Endothelial cell of umbilical vein (primary cell): ENCODE data around the gene ROPN1. TPM values are rescaled to one million over a fixed set of nuclear protein-coding genes. Genes with fewer than 3 reads are reported as not detected.
"Not testable (repeated sequence)": the region's sequence is repeated elsewhere in the genome, so short reads cannot be mapped to it uniquely, and the experiment has no call there.

Experiments
- BruUV-seq: library from RNA; stranded (reverse); fragments of 400-500 nt; replicated peaks from 2 replicates; lab custom pipeline; 2021; lab: Mats Ljungman, UMichigan
- CTCF ChIA-PET: fragments of 300-600, 350-600 bp; sonication (Branson Sonifier 250); formaldehyde crosslinking; loops from one replicate; lab custom pipeline; 2021; ENCODE audit warnings: antibody characterized with exemption, inconsistent platforms; lab: Charles Lee
- POLR2A ChIA-PET: fragments of 300-600, 350-600 bp; sonication (Branson Sonifier 250); formaldehyde crosslinking; loops from one replicate; lab custom pipeline; 2021; ENCODE audit warnings: antibody characterized with exemption, inconsistent platforms; lab: Charles Lee
- DNase-seq: peaks from one replicate; pipeline ENCODE4 v3.0.0-alpha.2; 2011; ENCODE audit warnings: low read depth, low spot score
- FAIRE-seq: peaks from 2 replicates; lab custom pipeline; 2011; peaks lifted over from hg19 to GRCh38; lab: Jason Lieb, UNC
- H2AFZ ChIP-seq: 2 replicates; pipeline ENCODE4 v1.6.0; 2012; ENCODE audit warnings: low read depth, low read length, control low read depth, inconsistent platforms
- H3K27ac ChIP-seq: 2 replicates; pipeline ENCODE4 v1.5.1; 2011; ENCODE audit warnings: low read depth, mild to moderate bottlenecking, control low read depth, low read length, moderate library complexity; ENCODE audit not compliant: insufficient read depth
- H3K27me3 ChIP-seq, 2 experiments: 2 replicates each; pipeline versions ENCODE4 v1.6.0 to v1.6.1; 2011; ENCODE audit warnings: low read length in 2 of 2, mixed read lengths in 1 of 2; ENCODE audit not compliant: control insufficient read depth in 2 of 2, insufficient read depth in 2 of 2
- H3K36me3 ChIP-seq, 2 experiments: 2 replicates in 1 of 2; 3 replicates in 1 of 2; pipeline ENCODE4 v1.5.1; 2011; ENCODE audit warnings: low read length in 2 of 2, mild to moderate bottlenecking in 1 of 2, moderate library complexity in 1 of 2; ENCODE audit not compliant: control insufficient read depth in 2 of 2, insufficient read depth in 2 of 2; ENCODE audit errors: extremely low read depth in 1 of 2
- H3K4me1 ChIP-seq: 3 replicates; pipeline ENCODE4 v1.5.1; 2011; ENCODE audit warnings: mild to moderate bottlenecking, low read length; ENCODE audit not compliant: control insufficient read depth, insufficient read depth; ENCODE audit errors: extremely low read depth
- H3K4me2 ChIP-seq: 2 replicates; pipeline ENCODE4 v1.6.1; 2011; ENCODE audit warnings: low read length, control low read depth, mixed read lengths; ENCODE audit not compliant: insufficient read depth
- H3K4me3 ChIP-seq, 3 experiments: fragments of 200-600 bp in 1 of 3; sonication (generic), shearing (Covaris generic) in 1 of 3; replicated peaks in 1 of 3; 2 replicates each; pipeline ENCODE4 v1.5.1; 2011 to 2016; ENCODE audit warnings: control low read depth in 3 of 3, low read length in 3 of 3, mild to moderate bottlenecking in 2 of 3, inconsistent platforms in 1 of 3, low read depth in 1 of 3, moderate library complexity in 1 of 3; ENCODE audit not compliant: insufficient read depth in 1 of 3
- H3K79me2 ChIP-seq: 2 replicates; pipeline ENCODE4 v1.6.0; 2012; ENCODE audit warnings: low read length, inconsistent platforms; ENCODE audit not compliant: control insufficient read depth, insufficient read depth
- H3K9ac ChIP-seq: replicated peaks from 2 replicates; pipeline ENCODE3; 2011; ENCODE audit warnings: low read length, control low read depth; ENCODE audit not compliant: insufficient read depth; ENCODE audit errors: extremely low read depth
- H3K9me1 ChIP-seq: replicated peaks from 3 replicates; pipeline ENCODE4 v1.6.0; 2011; ENCODE audit warnings: mild to moderate bottlenecking, low read length; ENCODE audit not compliant: control insufficient read depth, insufficient read depth; ENCODE audit errors: extremely low read depth
- H3K9me3 ChIP-seq: replicated peaks from 2 replicates; pipeline ENCODE4 v1.5.1; 2012; ENCODE audit warnings: low read length, inconsistent platforms; ENCODE audit not compliant: control insufficient read depth, insufficient read depth
- H4K20me1 ChIP-seq: replicated peaks from 2 replicates; pipeline ENCODE3; 2011; ENCODE audit warnings: mild to moderate bottlenecking, low read length; ENCODE audit not compliant: control insufficient read depth, insufficient read depth; ENCODE audit errors: extremely low read depth
- FOS ChIP-seq: IDR thresholded peaks from 2 replicates; pipeline ENCODE4 v1.6.1; 2011; ENCODE audit warnings: mild to moderate bottlenecking, low read length, moderate library complexity, borderline replicate concordance; ENCODE audit not compliant: insufficient read depth
- JUN ChIP-seq: IDR thresholded peaks from 2 replicates; pipeline ENCODE4 v1.6.1; 2011; ENCODE audit warnings: borderline replicate concordance, low read depth; ENCODE audit not compliant: insufficient read length, insufficient read depth
- MYC ChIP-seq: IDR thresholded peaks from one replicate; pipeline ENCODE4 v1.6.1; 2011; ENCODE audit warnings: mild to moderate bottlenecking, low read depth, low read length
- dilution Hi-C: fragments of 300-500 bp; cut with MboI; formaldehyde crosslinking; loops from one replicate; pipeline ENCODE4 v1.15.0; 2019; ENCODE audit warnings: low sequenced_read_pairs; ENCODE audit not compliant: extremely low pct_ligation_motif_present
- intact Hi-C: fragments of 100-400 bp; cut with micrococcal nuclease; formaldehyde crosslinking; loops from one replicate; pipeline ENCODE4 v1.10.0; 2022
- polyA plus RNA-seq, 4 experiments: library from polyadenylated mRNA; depleted of rRNA in 3 of 4; stranded (reverse) in 3 of 4; unstranded in 1 of 4; fragments of >200 nt; gene quantifications; 2 replicates each; pipeline versions ENCODE4 v1.2.1 to v1.2.3, GENCODE V29; 2011 to 2012; ENCODE audit warnings: missing spikeins in 1 of 4
- total RNA-seq: library from RNA; stranded (reverse); gene quantifications from 2 replicates; pipeline ENCODE4 v1.2.3, GENCODE V29; 2021

Gene ROPN1
- total and polyA plus RNA-seq, 2 donors (not counting 3 experiments of a cell fraction or from before 2014, with no cell fraction given), result not detected

DNA sequence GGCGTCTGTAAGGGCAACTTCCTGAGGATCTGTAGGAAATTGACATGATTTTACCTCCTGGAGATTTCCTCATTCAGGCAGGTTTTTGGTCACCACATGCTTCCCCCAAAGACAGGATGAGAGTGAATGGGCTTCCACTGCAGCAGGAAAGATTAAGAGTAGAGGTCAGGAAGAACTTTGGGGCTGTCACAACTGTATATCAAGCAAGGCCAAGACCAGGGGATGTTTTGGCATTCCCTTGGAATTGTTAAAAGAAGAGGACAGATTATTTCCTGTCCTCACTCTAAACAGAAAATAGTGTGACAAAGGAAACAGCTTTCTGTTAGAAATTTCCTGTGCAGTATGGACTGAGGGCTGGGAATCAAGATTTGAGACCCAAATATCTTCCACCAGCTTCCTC, 31.6 kb upstream of the ROPN1 start:
- H3K27ac ChIP-seq, H3K4me3 ChIP-seq, DNase-seq, H3K9ac ChIP-seq, BruUV-seq, H4K20me1 ChIP-seq, FAIRE-seq, POLR2A ChIA-PET, H3K4me2 ChIP-seq, H2AFZ ChIP-seq, dilution Hi-C loops, H3K9me1 ChIP-seq, H3K4me1 ChIP-seq, intact Hi-C loops, H3K79me2 ChIP-seq, H3K9me3 ChIP-seq, H3K36me3 ChIP-seq: not testable (repeated sequence)
- CTCF ChIA-PET, result interaction anchor here (0.6 to 4.3 kb wide), 2 partner anchors 10 to 57 kb away, joined by 4 to 20 read pairs; partner anchors contain the start of gene KALRN
- peaks cover 13 to 21% of the 10 kb centered on the region in 2 experiments for H3K27me3 ChIP-seq

DNA sequence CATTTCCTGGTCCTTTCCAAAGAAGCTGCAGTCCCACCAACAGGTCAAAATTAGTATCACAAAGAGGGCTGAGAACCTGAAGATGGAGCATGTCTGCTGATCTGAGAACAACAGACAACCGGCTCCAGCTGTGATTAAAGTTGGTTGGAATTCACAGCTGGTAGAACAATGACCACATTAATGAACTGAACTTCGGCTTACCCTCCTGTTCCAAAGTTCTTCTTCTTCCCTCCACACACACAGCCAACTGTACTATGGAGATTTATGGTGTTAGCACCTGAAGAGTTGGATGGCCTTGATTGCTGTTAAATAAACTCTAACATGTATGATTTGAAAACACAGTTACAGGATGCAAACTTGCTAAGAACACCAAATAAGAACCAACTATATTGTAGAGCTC, 27.4 kb upstream of the ROPN1 start:
- no TSS peak for BruUV-seq
- intact Hi-C loops (no loop called here), dilution Hi-C loops (no loop called here)
- Histone ChIP-seq H3K79me2 (no peaks in the 10 kb centered on the region), H3K4me3 (no peak overlapping the region), H3K9ac (no peak overlapping the region), H3K27ac (no peak overlapping the region), H2AFZ (no peak overlapping the region), H3K9me3 (no peaks in the 10 kb centered on the region), H3K27me3 (peaks cover 6 to 12% of the 10 kb centered on the region in 2 experiments), H3K4me2 (no peak overlapping the region), H3K4me1 (peaks cover 5% of the 10 kb centered on the region), H3K9me1 (no peaks in the 10 kb centered on the region), H3K36me3 (no peaks in the 10 kb centered on the region), H4K20me1 (no peaks in the 10 kb centered on the region)
- FAIRE-seq (no peak), DNase-seq (no peak)
- CTCF ChIA-PET, result interaction anchor here (0.8 to 7.1 kb wide), 6 partner anchors 14 to 540 kb away, joined by 3 to 110 read pairs (median 4); partner anchors contain the start of gene KALRN
- TF ChIP-seq MYC, result no peak
- TF ChIP-seq JUN, result no peak
- no peak for TF ChIP-seq FOS
- POLR2A ChIA-PET, result no interaction called here

DNA sequence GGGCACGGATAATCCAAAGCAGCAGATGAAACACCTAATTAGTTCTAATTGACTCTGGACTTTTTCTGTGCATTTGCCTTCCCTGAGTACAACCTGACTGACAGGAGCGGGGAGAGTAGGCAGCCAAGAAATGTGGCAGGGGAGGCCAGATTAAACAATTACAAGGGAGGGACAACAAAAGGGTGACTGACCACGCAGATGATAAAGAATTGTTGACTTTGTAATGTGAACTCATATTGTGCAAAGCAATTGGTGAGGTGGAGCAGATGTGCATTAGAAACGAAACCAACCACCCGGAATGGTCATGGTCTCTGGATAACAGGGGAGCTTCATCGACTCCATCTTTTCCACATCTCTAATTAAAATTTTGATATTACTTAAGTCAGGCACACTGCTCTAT, 25.6 kb upstream of the ROPN1 start:
- BruUV-seq, H3K4me1 ChIP-seq, POLR2A ChIA-PET, H3K9ac ChIP-seq, H3K4me3 ChIP-seq, H3K79me2 ChIP-seq, H2AFZ ChIP-seq, H3K9me1 ChIP-seq, H3K27ac ChIP-seq, H3K36me3 ChIP-seq, dilution Hi-C loops, DNase-seq, H3K9me3 ChIP-seq, FAIRE-seq, H4K20me1 ChIP-seq, H3K4me2 ChIP-seq: not testable (repeated sequence)
- peaks cover 6 to 12% of the 10 kb centered on the region in 2 experiments for H3K27me3 ChIP-seq
- intact Hi-C loops, result loop anchor here (2.0 kb wide), 3 partner anchors 15 to 541 kb away; partner anchors contain the start of gene KALRN
- CTCF ChIA-PET, result interaction anchor here (0.9 to 7.1 kb wide), 9 partner anchors 9 to 542 kb away, joined by 3 to 110 read pairs (median 16); partner anchors contain the start of gene KALRN
